GM18526 (cell line): ENCODE results near the gene RAB11FIP4.

ENCODE experiments used
- POLR2A ChIP-seq: IDR thresholded peaks from 3 replicates; pipeline ENCODE4 v1.6.1; 2011; ENCODE audit not compliant: insufficient read length; ENCODE audit errors: extremely low read depth

RAB11FIP4 gene

DNA sequence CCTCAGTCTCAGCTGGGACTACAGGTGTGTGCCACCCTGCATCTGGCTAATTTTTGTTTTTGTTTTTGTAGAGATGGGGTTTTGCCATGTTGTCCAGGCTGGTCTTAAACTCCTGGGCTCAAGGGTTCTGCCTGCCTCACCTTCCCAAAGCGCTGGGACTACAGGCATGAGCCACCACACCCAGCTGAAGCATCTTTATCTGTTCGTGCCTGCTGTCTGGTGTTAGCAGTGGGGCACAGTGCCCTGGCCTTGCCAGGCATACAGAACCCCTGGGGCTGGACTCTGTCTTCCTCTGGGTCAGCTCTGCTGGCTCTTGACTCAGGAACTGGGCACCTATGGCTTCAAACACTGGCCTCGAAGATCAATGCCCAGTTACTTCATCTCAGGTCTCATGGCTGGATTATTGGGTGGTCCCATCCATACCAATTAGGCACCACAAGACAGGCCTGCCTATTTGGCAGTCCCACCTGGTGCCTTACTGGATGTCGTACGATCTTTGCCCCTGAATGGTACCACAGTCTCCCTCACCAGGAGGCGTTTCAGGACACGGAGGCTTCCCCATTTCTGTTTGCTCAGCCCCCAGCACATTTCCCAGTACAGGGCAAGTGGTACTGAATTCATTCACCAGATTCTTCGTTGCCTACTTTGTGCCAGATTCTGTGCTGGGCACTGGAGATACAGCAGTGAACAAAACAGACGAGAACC is 99.3 kb downstream of the RAB11FIP4 start:
- no peak for TF ChIP-seq POLR2A

DNA sequence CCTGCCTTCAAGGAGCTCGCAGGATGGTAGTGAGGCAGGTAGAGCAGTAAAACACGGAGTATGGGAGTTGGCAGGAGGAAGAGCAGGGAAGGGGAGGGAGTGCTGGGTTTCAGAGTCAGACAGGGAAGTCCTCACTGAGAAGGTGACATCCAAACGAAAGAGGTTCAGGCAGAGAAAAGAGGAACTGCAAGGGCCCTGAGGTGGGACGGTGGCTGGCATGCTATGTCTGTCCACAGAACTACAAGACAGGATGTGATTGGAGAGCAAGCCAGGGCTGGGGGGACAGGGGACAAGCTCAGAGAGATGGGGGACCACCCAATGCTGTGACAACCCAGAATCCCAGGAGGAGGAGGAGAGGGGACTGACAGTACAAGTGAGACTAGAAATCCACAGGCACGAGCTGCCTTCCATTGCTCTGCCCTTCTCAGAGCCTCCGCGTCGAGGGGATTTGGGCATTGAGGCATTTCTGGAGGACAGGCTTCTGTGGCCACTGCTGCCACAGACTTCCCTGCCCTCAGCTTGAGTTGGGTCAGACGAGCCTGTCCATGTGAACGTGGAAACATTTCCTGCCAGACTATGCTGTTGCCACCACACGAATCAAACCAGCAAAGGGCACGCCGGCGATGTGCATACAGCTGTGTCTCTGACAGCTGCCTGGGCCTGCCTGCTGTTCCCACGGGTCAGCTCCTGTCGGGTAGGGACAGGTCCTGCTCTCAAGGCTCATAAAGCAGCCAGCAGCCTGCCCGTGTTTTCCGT is 100.1 kb downstream of the RAB11FIP4 start:
- TF ChIP-seq POLR2A = no peak

DNA sequence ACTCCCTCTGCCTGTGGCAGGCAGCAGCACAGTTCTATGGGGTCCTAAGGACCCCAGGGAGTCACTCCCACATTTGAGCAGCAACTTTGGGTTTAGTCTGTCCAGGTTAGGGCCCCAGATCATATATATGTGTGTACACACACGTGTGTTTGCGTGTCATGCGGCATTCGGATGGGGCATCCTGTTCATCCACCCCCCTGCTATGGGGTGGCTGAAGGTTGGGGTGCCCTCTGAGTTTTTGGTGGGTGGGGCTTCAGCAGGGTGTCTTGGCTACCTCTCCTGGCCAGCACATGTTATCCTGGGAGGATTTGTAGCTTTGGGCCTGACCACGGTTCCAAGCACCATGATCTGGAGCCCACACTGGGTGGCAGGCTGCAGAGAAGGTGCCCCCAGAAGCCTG is 100.7 kb downstream of the RAB11FIP4 start:
- TF ChIP-seq POLR2A = no peak

DNA sequence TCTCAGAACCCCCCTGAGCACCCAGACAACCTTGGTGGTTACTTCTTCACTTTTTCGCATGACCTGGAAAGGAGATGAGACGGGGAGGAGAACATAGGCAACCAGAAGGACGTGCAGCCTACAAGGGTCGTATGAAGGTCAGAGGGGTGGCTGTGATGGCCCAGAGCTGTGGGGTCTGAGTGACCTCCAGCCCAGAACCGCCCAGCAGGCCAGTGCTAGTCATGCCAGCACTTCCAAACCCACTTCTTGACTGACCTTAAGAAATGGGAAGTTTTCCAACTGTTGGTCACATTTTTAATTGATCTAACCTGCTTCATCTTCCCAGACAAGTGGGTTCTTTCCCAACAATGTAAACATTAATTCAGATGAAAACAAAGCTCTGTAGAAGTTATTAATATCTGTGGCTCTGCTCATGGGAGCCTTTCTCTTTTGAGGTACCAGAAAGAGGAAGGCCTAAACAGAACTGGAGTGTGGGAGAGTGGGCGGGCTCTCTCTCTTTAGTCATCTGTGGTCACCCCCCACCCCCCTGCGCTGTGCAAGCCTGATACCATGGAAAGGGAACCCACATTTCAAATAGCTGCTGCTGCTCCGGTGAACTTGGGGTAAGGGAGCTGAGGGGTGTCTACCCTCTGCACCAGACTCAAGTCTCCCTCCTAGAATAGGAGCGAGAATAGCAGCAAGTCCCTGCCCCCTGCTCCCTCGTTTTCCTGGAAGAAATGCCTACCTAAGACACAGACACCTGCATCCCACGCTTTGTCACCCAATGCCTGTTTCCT is 101.6 kb downstream of the RAB11FIP4 start:
- TF ChIP-seq POLR2A = no peak

DNA sequence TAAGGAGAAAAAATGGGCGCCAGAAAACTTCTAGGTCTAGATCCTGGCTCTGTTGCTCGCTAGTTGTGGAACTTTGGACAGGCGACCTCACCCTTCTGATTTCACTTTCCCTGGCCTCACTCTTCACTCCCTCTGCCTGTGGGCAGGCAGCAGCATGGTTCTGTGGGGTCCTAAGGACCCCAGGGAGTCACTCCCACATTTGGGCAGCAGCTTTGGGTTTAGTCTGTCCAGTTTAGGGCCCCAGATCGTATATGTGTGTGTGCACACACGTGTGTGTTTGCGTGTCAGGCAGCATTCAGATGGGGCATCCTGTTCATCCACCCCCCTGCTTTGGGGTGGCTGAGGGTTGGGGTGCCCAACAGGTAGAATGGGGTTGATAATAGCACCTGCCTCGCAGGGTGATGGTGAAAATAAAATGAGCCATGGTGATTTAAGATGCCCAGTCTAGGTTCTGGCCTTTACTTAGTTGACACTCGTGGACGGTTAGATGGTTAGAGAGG is 102.2 kb downstream of the RAB11FIP4 start:
- TF ChIP-seq POLR2A = no peak

DNA sequence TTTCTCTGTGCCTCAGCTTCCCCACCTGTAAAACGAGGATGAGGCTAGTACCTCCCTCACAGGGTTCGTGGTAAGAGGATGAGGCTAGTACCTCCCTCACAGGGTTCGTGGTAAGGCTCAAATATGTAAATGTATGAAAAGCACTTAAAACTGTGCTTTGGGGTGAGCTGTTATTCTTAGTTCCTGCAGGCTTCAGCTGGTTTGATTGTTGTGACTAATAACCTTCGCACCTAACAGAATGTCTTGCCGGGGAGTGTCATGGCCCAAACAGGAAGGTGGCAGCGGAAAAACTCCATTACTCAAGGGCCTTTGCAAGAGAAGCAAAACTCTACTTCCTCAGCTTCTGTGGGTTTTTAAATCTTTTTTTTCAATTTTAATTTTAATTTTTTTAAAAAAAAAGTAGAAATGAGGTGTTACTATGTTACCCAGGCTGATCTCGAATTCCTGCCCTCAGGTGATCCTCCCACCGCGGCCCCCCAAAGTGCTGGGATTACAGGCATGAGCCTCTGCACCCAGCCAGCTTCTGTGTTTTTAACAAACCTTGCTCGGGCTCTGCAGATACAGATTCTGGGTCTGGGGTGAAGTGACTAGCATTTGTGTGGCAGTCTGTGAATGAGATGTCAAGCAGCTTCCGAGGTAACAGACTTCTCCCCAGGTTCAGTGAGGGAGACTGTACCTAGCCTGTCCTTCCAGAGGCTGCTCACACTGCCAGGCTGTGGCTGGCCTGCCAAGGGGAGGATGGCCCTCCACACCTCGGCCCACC is 103.0 kb downstream of the RAB11FIP4 start:
- no peak for TF ChIP-seq POLR2A

DNA sequence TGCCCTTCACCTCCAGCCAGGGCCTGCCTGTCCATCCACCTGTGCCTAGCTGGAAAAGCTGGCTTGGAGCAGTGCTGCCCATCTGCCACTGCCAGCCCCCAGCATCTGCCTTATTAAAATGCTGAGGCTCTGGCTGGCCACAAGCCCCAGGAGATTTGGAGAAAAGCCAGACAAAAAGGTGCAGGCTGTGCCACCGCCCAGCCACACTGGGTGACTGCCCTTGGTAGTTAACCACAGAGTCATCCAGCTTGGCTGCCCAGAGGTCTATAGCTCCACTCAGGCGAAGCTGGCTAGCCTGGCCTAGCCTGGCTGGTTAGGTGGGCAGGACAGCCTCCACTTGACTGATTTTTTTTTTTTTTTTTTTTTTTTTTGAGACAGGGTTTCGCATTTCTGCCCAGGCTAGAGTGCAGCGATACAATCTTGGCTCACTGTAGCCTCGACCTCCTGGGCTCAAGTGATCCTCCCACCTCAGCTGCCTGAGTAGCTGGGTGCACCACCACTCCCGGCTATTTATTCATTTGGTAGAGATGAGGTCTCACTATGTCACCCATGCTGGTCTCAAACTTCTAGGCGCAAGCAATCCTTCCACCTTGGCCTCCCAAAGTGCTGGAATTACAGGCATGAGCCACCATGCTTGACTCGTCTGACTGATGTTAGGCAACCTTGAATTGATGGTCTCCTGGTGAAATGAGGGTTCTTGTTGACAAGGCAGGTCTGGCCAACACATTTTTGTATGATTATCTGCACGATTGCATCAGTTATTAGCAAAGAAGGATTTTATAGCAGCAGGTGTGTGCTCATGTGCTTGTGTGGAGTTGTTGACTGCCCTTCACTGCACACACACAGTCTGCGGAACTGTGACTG is 103.8 kb downstream of the RAB11FIP4 start:
- no peak for TF ChIP-seq POLR2A

DNA sequence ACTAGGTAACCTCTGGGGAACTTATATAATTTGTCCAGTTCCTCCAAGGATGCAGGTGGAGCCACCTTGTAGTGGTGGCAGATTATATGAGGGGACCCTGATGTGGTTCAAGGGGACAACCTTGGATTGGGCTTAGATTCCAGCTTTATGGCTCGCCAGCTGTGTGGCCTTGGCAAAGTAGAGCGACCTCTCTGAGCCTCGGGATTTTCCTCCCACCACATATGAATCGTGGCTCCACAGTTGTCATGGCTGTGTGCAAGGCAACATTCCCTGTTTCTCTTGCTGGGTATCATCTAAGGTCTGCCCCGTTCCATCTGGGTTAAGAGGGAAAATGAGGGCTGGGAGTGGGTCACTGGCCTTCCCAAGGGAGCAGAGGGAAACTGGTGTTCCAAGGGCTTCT is 104.6 kb downstream of the RAB11FIP4 start:
- no peak for TF ChIP-seq POLR2A

DNA sequence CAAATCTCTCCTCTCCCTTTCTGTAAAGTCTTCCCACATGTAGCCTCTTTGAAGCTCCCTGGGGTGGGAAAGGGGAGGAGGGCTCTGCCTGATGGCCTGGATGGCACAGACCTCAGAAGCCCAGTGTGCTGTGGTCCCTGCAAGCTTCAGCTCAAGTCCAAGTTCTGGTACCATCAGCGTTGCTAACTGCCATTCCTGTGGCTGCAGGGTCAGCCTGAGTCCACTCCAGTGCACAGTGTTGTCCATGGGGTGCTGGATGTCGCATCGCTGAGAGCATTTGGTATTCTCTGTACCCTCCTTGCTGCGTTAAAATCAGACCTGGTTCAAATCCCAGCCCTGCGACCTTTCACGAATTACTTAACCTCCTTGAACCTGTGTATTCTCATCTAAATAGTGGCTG is 105.1 kb downstream of the RAB11FIP4 start:
- no peak for TF ChIP-seq POLR2A

DNA sequence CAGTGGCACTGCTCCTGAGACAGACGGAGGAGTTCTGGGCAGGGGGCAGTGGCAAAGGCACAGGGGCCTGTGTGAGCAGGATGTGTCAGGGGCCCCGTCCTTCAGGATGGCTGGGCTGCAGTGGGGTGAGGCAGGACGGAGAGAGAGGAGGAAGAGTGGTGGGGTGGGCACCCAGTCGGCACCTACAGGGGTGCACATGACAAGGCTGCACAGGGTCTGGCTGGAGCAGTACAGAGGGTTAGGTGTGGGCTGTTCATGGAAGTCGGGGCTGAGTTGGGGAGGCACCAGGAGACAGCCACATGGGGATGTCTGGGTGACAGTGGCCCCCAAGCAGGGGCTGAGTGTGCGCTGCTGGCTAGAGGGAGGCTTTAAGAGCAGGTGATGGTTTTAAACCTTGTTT is 106.0 kb downstream of the RAB11FIP4 start:
- TF ChIP-seq POLR2A = no peak

DNA sequence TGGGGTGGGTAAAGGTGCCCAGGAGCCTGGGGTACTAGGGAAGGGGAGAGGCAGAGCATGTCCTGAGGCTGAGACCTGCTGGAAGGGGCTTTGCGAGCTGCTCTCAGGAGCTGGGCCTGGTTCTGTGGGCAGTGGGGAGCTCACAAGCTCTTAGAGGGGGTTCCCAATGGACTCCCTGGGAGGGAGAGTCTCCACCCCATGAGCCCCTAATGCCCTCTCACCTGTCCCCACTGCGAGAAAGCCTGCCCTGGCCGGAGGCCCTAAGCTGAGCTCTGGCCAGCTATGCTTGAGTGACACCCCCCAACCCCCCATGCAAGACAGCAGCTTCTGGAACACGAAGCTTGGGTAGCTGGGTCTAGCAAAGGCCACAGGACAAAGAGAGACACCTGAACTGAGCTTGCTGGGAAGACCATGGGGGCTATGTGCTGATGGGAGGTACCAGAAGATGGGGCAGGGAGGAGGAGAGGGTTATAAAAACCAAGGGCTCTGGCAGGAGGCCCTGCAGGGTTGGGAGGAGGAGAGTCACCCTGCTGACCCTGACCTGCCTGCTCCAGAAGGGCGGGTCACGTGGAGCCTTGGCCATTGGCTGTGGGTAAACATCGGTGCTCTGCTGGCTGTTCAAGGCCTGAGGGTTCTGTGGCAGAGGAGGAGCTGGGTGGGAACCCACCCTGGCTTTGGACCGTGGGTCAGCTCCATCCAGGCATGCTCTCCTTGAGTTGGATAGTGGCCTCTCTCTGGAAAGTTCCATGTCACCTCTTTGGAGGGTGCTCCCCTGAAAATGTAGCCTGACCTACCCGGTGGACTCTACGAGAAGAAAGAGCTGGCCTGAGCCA is 106.7 kb downstream of the RAB11FIP4 start:
- TF ChIP-seq POLR2A = no peak

DNA sequence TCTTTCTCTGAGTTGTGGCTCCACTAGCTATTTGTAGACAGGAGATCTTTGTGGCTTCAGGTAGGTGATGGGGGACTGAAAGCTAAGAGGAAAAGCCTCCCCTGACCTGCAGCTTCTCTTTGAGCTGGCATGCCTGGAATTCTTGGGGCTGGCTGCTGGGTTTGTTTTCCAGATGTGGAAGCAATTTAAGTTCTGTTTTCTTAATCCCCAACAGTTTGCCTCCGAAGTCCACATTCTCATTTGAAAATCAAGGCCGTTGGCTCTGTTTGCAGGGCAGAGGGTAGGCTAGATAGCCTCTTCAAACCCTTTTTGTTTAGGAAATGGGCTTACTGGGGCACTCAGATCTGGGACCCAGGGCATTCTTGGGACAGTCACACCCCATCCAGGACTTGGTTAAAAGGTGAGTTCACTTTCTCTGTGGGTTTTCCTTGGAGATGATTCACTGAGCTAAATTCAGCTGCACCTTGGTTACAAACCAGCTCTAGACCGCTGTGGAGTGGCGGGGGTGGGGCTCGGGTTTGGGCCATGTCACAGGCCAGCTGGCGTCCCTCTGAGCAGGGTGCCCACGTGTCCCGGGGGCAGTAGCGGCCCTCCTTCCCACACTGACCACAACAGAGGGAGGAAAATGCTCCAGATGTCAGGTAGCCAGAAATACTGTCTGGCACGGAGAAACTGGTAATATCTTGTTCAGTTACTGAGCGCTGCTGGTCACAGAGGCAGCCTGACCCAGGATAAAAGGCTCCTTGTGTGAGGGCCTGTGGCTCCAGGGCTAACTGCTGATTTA is 108.5 kb downstream of the RAB11FIP4 start:
- no peak for TF ChIP-seq POLR2A
